MM.1S (cell line): ENCODE measurements around the gene ANTXR1.

ENCODE experiments used
- DNase-seq: peaks from one replicate; pipeline ENCODE4 v3.0.0-alpha.2; 2015
- H2AFZ ChIP-seq: fragments of 300-600 bp; sonication (generic); 2 replicates; pipeline ENCODE4 v1.6.0; 2016; ENCODE audit warnings: antibody characterized with exemption, low read length
- H3F3A ChIP-seq: fragments of 300-600 bp; sonication (generic); 2 replicates; pipeline ENCODE4 v1.6.1; 2016; ENCODE audit warnings: mild to moderate bottlenecking, antibody characterized with exemption, low read length, moderate library complexity, mixed read lengths; ENCODE audit not compliant: insufficient read depth
- H3K27ac ChIP-seq: fragments of 300-600 bp; sonication (generic); 2 replicates; pipeline ENCODE4 v1.5.1; 2016; ENCODE audit warnings: mild to moderate bottlenecking, low read length
- H3K27me3 ChIP-seq: fragments of 300-600 bp; sonication (generic); replicated peaks from 2 replicates; pipeline ENCODE4 v1.6.0; 2016; ENCODE audit warnings: low read length; ENCODE audit not compliant: insufficient read depth
- H3K36me3 ChIP-seq: fragments of 300-600 bp; sonication (generic); replicated peaks from 2 replicates; pipeline ENCODE4 v1.6.1; 2016; ENCODE audit warnings: mild to moderate bottlenecking, low read length, mixed read lengths; ENCODE audit not compliant: insufficient read depth
- H3K4me1 ChIP-seq: fragments of 300-600 bp; sonication (generic); 2 replicates; pipeline ENCODE4 v1.6.1; 2016; ENCODE audit warnings: low read length, mixed read lengths
- H3K4me2 ChIP-seq: fragments of 300-600 bp; sonication (generic); 2 replicates; pipeline ENCODE4 v1.6.0; 2016; ENCODE audit warnings: low read depth, low read length
- H3K4me3 ChIP-seq: fragments of 300-600 bp; sonication (generic); 2 replicates; pipeline ENCODE4 v1.5.1; 2016; ENCODE audit warnings: low read length, mixed read lengths
- H3K79me2 ChIP-seq: fragments of 300-600 bp; sonication (generic); 2 replicates; pipeline ENCODE4 v1.6.1; 2016; ENCODE audit warnings: mixed run types, low read length, mixed read lengths
- H3K9ac ChIP-seq: fragments of 300-600 bp; sonication (generic); 2 replicates; pipeline ENCODE4 v1.6.1; 2016; ENCODE audit warnings: low read length, mixed read lengths
- H3K9me2 ChIP-seq: fragments of 300-600 bp; sonication (generic); replicated peaks from 2 replicates; pipeline ENCODE4 v1.6.1; 2016; ENCODE audit warnings: mild to moderate bottlenecking, low read length, mixed read lengths; ENCODE audit not compliant: insufficient read depth
- H3K9me3 ChIP-seq: fragments of 300-600 bp; sonication (generic); replicated peaks from 2 replicates; pipeline ENCODE4 v1.6.1; 2016; ENCODE audit warnings: mild to moderate bottlenecking, low read length, mixed read lengths; ENCODE audit not compliant: insufficient read depth
- H4K20me1 ChIP-seq: fragments of 300-600 bp; sonication (generic); 2 replicates; pipeline ENCODE4 v1.6.1; 2016; ENCODE audit warnings: mild to moderate bottlenecking, low read length, moderate library complexity, mixed read lengths; ENCODE audit not compliant: insufficient read depth
- CTCF ChIP-seq: fragments of 300-600 bp; sonication (generic); IDR thresholded peaks from 2 replicates; pipeline ENCODE4 v1.5.1; 2016; ENCODE audit warnings: antibody characterized with exemption, low read length, mixed read lengths
- EZH2 ChIP-seq: fragments of 300-600 bp; sonication (generic); optimal IDR thresholded peaks from 2 replicates; pipeline ENCODE3; 2017; ENCODE audit warnings: low read depth, mild to moderate bottlenecking, antibody characterized with exemption, low read length, mixed read lengths
- EZH2phosphoT487 ChIP-seq: fragments of 300-600 bp; sonication (generic); IDR thresholded peaks from 2 replicates; pipeline ENCODE4 v1.6.1; 2018; ENCODE audit warnings: antibody characterized with exemption, low read length

The ANTXR1 gene

GRCh38 chr2:69196327-69197117 lies 183.5 kb downstream of the ANTXR1 start:
- TF ChIP-seq CTCF (no peak), EZH2phosphoT487 (no peak), EZH2 (no peak)
- Histone ChIP-seq H3K79me2 (no peaks in the 10 kb centered on the region), H3K4me1 (no peaks in the 10 kb centered on the region), H3K9ac (no peak overlapping the region), H2AFZ (no peak overlapping the region), H3F3A (no peaks in the 10 kb centered on the region), H4K20me1 (no peaks in the 10 kb centered on the region), H3K9me2 (no peaks in the 10 kb centered on the region), H3K27me3 (no peaks in the 10 kb centered on the region), H3K27ac (no peak overlapping the region), H3K36me3 (no peaks in the 10 kb centered on the region), H3K4me3 (no peak overlapping the region), H3K9me3 (no peaks in the 10 kb centered on the region), H3K4me2 (no peak overlapping the region)
- no peak for DNase-seq

- Histone ChIP-seq H3K79me2 (no peaks in the 10 kb centered on the region), H3K9me2 (no peaks in the 10 kb centered on the region), H4K20me1 (no peaks in the 10 kb centered on the region), H3F3A (no peaks in the 10 kb centered on the region), H3K4me3 (no peak overlapping the region), H2AFZ (no peak overlapping the region), H3K9me3 (no peaks in the 10 kb centered on the region), H3K27me3 (no peaks in the 10 kb centered on the region), H3K9ac (no peak overlapping the region), H3K4me1 (no peaks in the 10 kb centered on the region), H3K4me2 (no peak overlapping the region), H3K36me3 (no peaks in the 10 kb centered on the region), H3K27ac (no peak overlapping the region)
- DNase-seq, result no peak
- TF ChIP-seq EZH2phosphoT487, result no peak
- TF ChIP-seq CTCF, result no peak
- no peak for TF ChIP-seq EZH2
These were observed 187.1 kb downstream of the ANTXR1 start for GRCh38 chr2:69200107-69200520.

- TF ChIP-seq EZH2, result no peak
- TF ChIP-seq EZH2phosphoT487, result no peak
- no peak for TF ChIP-seq CTCF
- Histone ChIP-seq H4K20me1 (no peaks in the 10 kb centered on the region), H3K27me3 (no peaks in the 10 kb centered on the region), H3K9ac (no peak overlapping the region), H3K27ac (no peak overlapping the region), H3K4me3 (no peak overlapping the region), H3K79me2 (no peaks in the 10 kb centered on the region), H3K4me1 (no peaks in the 10 kb centered on the region), H3K9me2 (no peaks in the 10 kb centered on the region), H3K4me2 (no peak overlapping the region), H2AFZ (no peak overlapping the region), H3K9me3 (no peaks in the 10 kb centered on the region), H3K36me3 (no peaks in the 10 kb centered on the region), H3F3A (no peaks in the 10 kb centered on the region)
- no peak for DNase-seq
These were observed 188.3 kb downstream of the ANTXR1 start for GRCh38 chr2:69201259-69201658.
